Dermis microvascular lymphatic vessel endothelial cell (primary cell): ENCODE data around the gene WNT5B. TPM values are rescaled to one million over a fixed set of nuclear protein-coding genes. Genes with fewer than 3 reads are reported as not detected.

ENCODE experiments used
- DNase-seq, 2 donors: peaks; one replicate each; pipeline versions ENCODE4 v3.0.0 to v3.0.0-alpha.2; 2010; ENCODE audit warnings: low read depth in 2 of 2
- total RNA-seq: library from RNA; depleted of rRNA; stranded (reverse); fragments of >200 nt; gene quantifications from 2 replicates; pipeline ENCODE4 v1.2.1, GENCODE V29; 2014

Gene WNT5B
- total RNA-seq, 1 donor from 2014 or later = 0.13 TPM

GRCh38 chr12:1650978-1651361 is 21.9 kb downstream of the WNT5B start:
- no peak for DNase-seq

- no peak for DNase-seq
Observed at GRCh38 chr12:1651946-1652345, 22.9 kb downstream of the WNT5B start.

DNA sequence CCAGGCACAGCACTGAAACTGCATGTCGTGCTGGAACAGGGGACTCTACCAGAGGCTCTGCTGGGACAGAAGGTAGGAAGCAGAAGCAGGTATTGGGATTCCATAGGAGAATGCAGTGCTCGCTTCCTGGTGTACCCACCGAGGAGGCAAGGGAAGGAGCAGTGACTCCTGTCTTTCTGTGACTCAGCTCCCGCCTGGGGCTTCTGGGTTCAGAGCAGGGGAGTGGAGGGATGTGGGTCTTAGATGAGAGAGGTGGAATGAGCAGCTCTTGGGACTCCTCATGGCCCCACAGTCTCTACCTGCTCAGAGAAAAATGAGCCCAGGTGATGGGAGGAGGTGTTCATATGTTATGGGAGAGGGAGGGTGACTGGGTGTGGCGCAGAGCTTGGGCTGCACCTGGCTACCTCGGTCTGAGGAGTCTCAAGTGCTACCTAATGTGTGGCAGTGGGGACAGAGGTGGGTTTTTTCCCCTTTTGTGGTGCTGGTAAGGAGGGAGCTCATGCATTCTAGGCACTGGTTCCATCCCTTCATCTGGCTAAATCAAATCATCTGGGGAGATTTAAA is 26.3 kb downstream of the WNT5B start:
- DNase-seq = no peak

DNA sequence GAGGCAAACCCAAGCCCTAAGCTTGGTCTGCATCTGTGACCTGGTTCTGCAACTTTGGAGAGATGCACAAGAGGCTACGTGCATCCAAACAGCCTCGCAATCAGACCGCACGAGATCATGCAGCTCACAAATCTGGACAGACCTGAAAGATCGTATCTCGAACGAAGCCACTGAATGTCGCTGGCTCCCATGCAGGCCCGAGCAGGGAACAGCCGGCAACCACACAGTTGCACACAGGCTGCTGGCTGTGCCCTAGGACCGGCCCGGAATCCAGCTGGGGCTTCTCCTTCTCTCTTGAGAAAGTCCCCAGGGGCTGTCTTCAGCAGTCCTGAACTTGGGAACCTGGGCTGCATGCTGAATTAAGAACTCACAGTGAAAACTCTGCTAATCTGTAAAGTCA is 27.9 kb downstream of the WNT5B start:
- DNase-seq = no peak

DNA sequence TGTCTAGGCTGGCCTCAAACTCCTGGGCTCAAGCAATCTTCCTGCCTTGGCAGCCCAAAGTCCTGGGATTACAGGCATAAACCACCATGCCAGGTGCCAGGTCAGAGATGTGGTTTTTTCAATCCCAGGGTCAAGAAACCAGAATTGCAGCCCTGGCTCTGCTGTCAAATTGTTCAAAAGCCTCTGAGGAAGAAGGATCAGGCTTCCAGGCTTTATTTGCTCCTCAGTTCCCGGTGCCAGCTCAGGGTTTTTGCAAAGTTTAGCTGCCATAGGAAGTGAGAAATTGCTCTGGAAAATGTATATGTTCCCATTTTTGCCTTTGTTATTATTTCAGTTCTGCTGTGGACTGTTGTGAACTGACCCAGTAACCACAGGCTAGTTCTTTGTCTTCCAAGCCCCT is 28.7 kb downstream of the WNT5B start:
- DNase-seq = no peak

DNA sequence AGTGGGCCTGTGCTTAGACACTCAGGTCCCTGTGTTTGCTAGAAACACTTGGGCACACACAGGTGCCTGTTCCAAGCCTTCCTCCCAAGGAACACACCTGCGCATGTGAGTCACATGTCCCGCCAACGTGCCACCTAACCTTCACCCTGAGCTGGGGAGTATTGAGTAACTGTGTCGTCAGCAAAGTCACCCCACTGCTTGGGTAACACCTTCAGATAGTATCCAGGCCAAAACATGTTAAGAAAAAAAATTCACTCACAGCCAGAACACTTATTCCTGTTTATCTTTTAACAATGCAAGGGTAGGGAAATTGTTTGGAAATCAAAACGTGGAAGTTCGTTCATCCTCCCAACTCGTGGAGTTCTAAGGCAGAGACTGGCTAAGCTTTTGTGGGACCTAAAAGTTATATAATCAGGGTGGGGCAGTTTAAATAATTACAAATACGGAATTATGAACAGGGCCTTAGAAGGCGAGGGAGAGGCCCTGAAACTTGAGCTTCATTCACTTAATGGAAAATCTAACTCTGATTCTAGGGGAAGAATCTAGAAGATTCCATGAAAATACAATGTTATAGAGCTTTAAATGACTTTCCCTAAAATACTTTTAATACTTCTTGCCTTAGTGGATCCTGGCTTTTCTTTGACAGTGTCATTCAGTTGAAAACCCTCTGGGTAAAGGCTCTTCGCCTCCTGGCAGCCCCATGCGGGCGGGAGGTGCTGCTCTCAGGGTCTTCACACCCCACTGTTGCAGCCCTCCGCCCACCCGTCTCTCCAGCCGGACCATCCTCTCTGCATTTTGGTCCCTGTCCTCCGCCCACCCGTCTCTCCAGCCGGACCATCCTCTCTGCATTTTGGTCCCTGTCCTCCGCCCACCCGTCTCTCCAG is 31.5 kb downstream of the WNT5B start:
- no peak for DNase-seq

DNA sequence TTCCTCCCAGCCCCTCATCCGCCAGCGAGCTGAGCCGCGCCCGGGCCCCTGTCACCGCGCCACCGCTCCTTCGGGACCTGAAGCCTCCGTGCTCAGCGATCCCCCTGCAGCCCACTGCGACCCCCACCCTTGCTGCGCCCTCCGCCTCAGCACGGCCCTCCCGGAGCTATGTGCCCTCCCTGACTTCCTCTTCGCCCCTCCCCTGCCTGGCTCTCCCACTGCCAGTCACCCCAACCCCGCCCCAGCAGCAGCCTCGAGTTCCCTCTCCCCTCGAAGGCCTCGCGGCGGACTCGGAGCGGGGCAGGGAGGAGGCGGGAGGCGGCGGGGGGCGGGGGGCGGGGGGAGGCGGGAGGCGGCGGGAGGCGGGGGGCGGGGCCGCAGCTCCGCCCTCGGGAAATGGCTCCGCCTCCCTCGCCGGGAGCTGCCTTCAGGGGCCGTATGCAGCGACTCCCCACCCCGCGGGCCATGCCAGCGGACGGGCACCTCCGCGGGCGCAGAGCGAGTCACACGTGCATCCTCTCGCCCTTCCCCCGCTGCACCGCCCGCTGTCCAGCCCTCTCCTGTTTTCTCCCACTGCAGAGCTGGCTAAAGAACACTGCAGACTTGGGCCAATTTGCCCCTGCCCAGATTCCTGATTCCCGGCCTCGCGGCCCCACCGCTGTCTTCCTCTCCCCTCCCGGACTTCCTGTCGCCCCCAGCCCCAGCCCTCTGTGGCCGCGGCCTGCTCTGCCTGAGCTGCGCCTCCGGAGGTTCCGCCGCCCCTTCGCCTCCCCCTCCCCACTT is 32.7 kb downstream of the WNT5B start:
- peak; percentile 76 to 95 for DNase-seq

GRCh38 chr12:1662761-1663439 is 33.9 kb downstream of the WNT5B start:
- peak in 1 of 2 donors; percentile 32 for DNase-seq

DNA sequence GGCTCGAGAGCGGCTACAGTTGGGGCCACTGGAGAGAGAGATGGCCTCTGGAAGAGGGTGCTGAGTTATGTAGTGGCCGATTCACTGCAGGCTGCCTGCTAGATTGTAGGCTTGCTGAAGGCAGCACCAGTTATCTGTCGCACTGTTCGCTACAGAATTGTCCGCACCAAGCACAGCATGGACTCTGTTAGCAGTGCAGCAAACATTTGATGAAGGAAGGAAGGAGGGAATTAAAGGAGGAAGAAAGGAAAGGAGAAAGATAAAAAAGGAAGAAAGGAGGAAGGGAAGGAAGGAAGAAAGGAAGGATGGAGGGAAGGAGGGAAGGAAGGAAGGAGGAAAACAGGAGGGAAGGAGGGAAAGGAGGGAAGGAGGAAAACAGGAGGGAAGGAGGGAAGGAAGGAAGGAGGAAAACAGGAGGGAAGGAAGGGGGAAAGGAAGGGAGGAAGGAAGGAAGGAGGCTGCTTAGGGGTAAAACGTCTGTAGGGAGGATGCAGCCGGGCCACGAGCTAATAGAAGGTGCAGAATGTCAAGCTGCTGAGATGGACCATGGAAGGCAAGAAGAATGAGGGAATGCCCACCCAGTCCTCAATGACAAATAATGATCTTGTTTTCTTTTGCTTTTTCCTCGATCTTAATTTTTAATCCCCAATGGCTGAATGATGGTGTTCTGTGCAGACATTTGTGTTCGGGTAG is 34.6 kb downstream of the WNT5B start:
- DNase-seq = no peak

DNA sequence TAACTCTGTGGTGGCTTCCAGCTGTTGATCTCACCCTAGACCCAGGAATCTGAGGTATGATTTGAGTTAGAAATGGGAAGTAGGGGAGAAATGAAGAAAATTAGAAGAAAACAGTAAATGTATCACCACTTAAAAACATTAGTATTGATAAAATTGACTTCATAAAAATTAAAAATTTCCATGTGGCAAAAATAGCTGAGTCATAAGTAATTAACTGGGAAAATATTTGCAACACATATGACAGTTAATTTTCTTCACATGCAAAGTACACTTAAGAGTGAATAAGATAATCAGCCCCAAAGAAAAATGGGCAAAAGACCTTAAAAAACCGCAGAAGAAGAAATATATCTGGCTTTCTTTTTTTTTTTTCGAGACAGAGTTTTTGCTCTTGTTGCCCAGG is 36.3 kb downstream of the WNT5B start:
- no peak for DNase-seq

DNA sequence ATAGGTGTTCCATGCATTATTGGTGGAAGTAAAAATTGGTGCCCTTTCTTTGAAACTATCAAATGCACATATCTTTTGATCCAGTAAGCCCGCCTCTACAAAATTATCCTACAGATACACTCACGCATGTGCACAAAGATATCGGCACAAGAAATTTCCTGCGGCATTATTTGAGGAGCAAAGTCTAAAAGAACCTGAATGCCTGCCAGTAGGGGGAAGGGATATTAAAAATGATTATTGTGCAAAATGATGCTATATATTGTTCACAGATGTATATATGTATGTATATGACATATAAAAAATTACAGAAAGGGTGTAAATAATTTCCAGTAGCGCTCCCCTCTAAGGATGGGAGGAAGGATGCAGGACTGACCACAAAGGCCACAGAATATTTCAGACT is 37.2 kb downstream of the WNT5B start:
- no peak for DNase-seq

- DNase-seq = no peak
Observed at GRCh38 chr12:1666685-1667162, 37.7 kb downstream of the WNT5B start.

DNA sequence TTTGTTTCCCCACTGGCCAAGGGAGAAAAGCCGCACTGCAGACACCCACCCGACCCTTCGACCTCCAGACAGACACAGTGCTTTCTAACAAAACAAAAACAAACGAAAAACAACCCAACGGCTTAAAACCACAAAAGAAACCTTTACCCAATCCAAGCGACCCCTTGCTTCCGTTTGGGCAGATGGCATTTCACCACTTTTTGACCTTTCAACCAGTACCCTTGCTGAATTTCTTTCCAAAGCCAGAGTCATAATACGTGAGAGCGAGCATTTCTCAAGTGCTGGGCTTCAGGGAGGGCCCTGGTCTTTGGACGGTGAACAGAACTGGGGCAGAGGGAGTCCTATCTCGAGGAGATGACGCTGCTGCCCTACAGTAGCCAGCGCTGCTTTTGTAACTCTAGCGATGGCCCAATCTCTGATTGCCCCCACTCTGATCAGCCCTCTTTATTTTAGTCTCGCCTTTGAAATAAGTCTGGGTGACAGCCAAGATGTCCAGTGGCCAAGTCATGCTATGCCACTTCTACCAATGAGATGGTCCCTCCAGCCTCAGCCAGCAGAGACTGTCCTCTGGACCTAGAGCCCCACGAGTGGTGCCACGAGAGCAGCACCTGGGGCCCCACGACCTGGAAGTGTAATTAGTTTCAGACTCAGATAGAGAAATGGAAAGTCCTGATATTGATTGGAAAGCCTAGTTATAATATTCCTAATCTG is 40.0 kb downstream of the WNT5B start:
- DNase-seq = peak; percentile 45 to 72

DNA sequence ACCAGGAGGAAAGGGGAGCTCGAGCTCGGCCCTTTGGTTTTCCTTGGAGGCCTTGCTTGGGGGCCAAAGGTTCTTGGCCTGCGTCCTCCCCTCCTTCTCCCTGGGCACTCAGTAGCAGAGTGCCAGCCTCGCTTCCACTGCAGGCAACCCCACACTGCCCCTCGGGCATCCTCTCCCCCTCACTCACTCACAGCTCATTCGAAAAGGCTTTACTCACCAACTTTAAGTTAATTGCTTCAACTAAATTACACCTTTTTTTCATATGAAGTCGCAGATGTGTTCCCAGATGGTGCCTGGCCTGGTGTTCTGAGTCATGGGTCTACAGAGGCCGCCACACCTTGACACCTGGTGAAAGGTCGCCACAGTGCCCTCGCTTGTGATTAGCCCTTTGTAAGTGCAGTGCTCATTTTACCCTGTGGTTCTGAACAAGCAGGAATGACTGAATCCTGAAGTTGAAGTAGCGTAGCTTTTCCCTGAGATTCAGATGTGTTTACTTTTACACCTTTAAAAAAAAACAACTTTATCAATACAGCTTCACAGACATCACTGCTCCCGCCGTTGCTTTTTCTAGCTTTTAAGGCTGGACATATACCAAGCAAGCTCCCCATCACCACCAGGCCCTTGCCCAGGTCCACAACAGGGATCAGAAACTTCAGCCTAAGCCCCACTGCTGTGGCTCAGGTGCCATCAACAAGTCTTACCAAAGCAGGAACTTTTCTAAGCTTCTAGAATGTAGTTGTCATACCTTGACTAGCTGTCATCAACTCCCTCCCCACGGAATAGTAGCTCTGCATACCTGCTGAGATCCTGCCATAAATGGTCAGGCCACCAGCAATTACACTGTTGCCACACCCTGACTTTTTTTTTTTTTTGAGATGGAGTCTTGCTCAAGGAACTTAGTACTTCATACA is 41.6 kb downstream of the WNT5B start:
- DNase-seq = no peak

- no peak for DNase-seq
Observed at GRCh38 chr12:1676043-1676442, 47.0 kb downstream of the WNT5B start.

GRCh38 chr12:1680804-1681492 is 51.9 kb downstream of the WNT5B start:
- peak; percentile 79 to 93 for DNase-seq

- no peak for DNase-seq
Observed at GRCh38 chr12:1681493-1681807, 52.4 kb downstream of the WNT5B start.

GRCh38 chr12:1688086-1688710 is 59.2 kb downstream of the WNT5B start:
- DNase-seq = no peak
